Transverse colon (tissue), 4 donors: ENCODE measurements around the gene SAMD5.

Source experiments
- EP300 ChIP-seq: sonication (generic); formaldehyde crosslinking; IDR thresholded peaks from one replicate; pipeline ENCODE4 v1.6.1; 2017; ENCODE audit warnings: antibody characterized with exemption, low read depth
- POLR2A ChIP-seq: fragments of 450-650 bp; IDR thresholded peaks from one replicate; pipeline ENCODE4 v1.6.1; 2016; ENCODE audit warnings: antibody characterized with exemption, mild to moderate bottlenecking, moderate library complexity
- POLR2AphosphoS5 ChIP-seq, 3 donors: sonication (generic); formaldehyde crosslinking; IDR thresholded peaks; one replicate each; pipeline ENCODE4 v1.6.1; 2016; ENCODE audit warnings: antibody characterized with exemption in 3 of 3
- TF ChIP-seq, protein P1 (sequence below), 5 experiments: fragments of 200-600 bp in 3 of 5; fragments of 450-650 bp in 2 of 5; sonication (generic) in 3 of 5; IDR thresholded peaks; 1 replicate in 2 of 5; 2 replicates in 3 of 5; pipeline ENCODE4 v1.5.1; 2016 to 2017; ENCODE audit warnings: antibody characterized with exemption in 5 of 5, inconsistent platforms in 3 of 5, mild to moderate bottlenecking in 2 of 5, moderate library complexity in 1 of 5

DNA sequence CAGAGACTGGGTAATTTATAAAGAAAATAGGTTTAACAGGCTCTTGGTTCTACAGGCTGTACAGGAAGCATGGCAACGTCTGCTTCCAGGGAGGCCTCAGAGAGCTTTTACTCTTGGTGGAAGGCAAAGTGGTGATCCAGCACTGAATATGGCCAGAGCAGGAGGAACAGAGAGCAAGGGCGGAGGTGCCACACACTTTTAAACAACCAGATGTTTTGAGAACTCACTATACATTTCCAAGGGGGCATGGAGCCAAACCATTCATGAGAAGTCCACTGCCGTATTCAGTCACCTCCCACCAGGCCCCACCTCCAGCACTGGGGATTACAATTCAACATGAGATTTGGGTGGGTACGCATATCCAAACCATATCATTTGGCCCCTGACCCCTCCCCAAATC, 18.7 kb downstream of the SAMD5 start:
- TF ChIP-seq, protein P1, sequence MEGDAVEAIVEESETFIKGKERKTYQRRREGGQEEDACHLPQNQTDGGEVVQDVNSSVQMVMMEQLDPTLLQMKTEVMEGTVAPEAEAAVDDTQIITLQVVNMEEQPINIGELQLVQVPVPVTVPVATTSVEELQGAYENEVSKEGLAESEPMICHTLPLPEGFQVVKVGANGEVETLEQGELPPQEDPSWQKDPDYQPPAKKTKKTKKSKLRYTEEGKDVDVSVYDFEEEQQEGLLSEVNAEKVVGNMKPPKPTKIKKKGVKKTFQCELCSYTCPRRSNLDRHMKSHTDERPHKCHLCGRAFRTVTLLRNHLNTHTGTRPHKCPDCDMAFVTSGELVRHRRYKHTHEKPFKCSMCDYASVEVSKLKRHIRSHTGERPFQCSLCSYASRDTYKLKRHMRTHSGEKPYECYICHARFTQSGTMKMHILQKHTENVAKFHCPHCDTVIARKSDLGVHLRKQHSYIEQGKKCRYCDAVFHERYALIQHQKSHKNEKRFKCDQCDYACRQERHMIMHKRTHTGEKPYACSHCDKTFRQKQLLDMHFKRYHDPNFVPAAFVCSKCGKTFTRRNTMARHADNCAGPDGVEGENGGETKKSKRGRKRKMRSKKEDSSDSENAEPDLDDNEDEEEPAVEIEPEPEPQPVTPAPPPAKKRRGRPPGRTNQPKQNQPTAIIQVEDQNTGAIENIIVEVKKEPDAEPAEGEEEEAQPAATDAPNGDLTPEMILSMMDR (IDR thresholded peaks at IDR 0.05), result no peak
- TF ChIP-seq POLR2A, result no peak
- TF ChIP-seq POLR2AphosphoS5 (IDR thresholded peaks at IDR 0.05), result no peak
- TF ChIP-seq EP300, result no peak
